Panc1 (cell line): ENCODE measurements around the gene ROBO1.

Experiments
- POLR2AphosphoS5 ChIP-seq: IDR thresholded peaks from 2 replicates; pipeline ENCODE4 v1.6.1; 2012; ENCODE audit warnings: mild to moderate bottlenecking, low read depth, low read length, moderate library complexity
- TF ChIP-seq, protein P1 (sequence below): fragments of 450-650 bp; IDR thresholded peaks from 2 replicates; pipeline ENCODE4 v1.5.1; 2017; ENCODE audit warnings: mild to moderate bottlenecking
- TF ChIP-seq, protein P2 (sequence below), 2 experiments: IDR thresholded peaks; 2 replicates each; pipeline ENCODE4 v1.6.1; 2011 to 2012; ENCODE audit warnings: low read depth in 2 of 2, control low read depth in 1 of 2, low read length in 1 of 2, mild to moderate bottlenecking in 1 of 2, moderate library complexity in 1 of 2; ENCODE audit not compliant: insufficient read depth in 1 of 2

DNA sequence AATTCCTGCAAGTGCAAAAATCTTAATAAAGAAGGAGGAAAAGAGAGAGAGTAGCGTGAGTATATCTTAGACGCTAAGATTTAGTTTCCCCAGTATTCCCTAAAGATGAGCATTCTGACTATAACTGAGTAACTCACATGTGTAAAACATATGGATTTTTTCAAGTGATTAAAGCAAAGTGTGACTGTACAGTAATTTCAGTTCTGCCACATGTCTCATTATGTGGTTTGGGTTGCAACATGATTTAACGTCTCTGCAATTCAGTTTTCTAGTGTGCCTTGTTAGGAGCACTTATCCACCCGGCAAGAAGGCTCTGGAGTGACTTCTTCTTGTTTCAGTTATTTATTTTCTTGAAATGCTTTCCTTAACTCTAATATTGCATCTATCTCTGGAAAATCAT, 514.1 kb downstream of the ROBO1 start:
- TF ChIP-seq, protein P1, sequence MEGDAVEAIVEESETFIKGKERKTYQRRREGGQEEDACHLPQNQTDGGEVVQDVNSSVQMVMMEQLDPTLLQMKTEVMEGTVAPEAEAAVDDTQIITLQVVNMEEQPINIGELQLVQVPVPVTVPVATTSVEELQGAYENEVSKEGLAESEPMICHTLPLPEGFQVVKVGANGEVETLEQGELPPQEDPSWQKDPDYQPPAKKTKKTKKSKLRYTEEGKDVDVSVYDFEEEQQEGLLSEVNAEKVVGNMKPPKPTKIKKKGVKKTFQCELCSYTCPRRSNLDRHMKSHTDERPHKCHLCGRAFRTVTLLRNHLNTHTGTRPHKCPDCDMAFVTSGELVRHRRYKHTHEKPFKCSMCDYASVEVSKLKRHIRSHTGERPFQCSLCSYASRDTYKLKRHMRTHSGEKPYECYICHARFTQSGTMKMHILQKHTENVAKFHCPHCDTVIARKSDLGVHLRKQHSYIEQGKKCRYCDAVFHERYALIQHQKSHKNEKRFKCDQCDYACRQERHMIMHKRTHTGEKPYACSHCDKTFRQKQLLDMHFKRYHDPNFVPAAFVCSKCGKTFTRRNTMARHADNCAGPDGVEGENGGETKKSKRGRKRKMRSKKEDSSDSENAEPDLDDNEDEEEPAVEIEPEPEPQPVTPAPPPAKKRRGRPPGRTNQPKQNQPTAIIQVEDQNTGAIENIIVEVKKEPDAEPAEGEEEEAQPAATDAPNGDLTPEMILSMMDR, result no peak
- no peak for TF ChIP-seq POLR2AphosphoS5
- TF ChIP-seq, protein P2, sequence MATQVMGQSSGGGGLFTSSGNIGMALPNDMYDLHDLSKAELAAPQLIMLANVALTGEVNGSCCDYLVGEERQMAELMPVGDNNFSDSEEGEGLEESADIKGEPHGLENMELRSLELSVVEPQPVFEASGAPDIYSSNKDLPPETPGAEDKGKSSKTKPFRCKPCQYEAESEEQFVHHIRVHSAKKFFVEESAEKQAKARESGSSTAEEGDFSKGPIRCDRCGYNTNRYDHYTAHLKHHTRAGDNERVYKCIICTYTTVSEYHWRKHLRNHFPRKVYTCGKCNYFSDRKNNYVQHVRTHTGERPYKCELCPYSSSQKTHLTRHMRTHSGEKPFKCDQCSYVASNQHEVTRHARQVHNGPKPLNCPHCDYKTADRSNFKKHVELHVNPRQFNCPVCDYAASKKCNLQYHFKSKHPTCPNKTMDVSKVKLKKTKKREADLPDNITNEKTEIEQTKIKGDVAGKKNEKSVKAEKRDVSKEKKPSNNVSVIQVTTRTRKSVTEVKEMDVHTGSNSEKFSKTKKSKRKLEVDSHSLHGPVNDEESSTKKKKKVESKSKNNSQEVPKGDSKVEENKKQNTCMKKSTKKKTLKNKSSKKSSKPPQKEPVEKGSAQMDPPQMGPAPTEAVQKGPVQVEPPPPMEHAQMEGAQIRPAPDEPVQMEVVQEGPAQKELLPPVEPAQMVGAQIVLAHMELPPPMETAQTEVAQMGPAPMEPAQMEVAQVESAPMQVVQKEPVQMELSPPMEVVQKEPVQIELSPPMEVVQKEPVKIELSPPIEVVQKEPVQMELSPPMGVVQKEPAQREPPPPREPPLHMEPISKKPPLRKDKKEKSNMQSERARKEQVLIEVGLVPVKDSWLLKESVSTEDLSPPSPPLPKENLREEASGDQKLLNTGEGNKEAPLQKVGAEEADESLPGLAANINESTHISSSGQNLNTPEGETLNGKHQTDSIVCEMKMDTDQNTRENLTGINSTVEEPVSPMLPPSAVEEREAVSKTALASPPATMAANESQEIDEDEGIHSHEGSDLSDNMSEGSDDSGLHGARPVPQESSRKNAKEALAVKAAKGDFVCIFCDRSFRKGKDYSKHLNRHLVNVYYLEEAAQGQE (IDR thresholded peaks at IDR 0.05; ENCODE audit: insufficient read depth in 1 of 2, low read depth in 2 of 2, low read length in 1 of 2), result no peak
